PC-9 (cell line): ENCODE data around the gene MTURN. TPM values are rescaled to one million over a fixed set of nuclear protein-coding genes. Genes with fewer than 3 reads are reported as not detected.

Source experiments
- BruUV-seq: library from RNA; stranded (reverse); fragments of 400-500 nt; replicated peaks from 2 replicates; lab custom pipeline; 2021; lab: Mats Ljungman, UMichigan
- CTCF ChIA-PET: fragments of 300-600 bp; sonication (Branson Sonifier 250); formaldehyde crosslinking; loops from one replicate; lab custom pipeline; 2022; ENCODE audit warnings: antibody characterized with exemption; lab: Charles Lee
- POLR2A ChIA-PET: fragments of 300-600 bp; sonication (Branson Sonifier 250); formaldehyde crosslinking; loops from one replicate; lab custom pipeline; 2022; ENCODE audit warnings: antibody characterized with exemption; ENCODE audit not compliant: unreplicated experiment; lab: Charles Lee
- DNase-seq, 2 experiments: peaks; one replicate each; pipeline versions ENCODE4 v3.0.0 to v3.0.0-alpha.2; 2015 to 2022; ENCODE audit warnings: mixed read lengths in 1 of 2
- H2AFZ ChIP-seq: fragments of 200-600 bp; sonication (generic); 2 replicates; pipeline ENCODE4 v1.8.1; 2017; ENCODE audit warnings: antibody characterized with exemption
- H3F3A ChIP-seq: fragments of 200-600 bp; sonication (generic); 2 replicates; pipeline ENCODE4 v1.8.1; 2017; ENCODE audit warnings: antibody characterized with exemption, mild to moderate bottlenecking, low read depth; ENCODE audit not compliant: insufficient read depth
- H3K27ac ChIP-seq: fragments of 200-600 bp; sonication (generic); 2 replicates; pipeline ENCODE4 v1.6.1; 2016; ENCODE audit warnings: mixed run types
- H3K27me3 ChIP-seq: fragments of 200-600 bp; sonication (generic); 2 replicates; pipeline ENCODE4 v1.6.1; 2016; ENCODE audit warnings: low read depth, mixed run types; ENCODE audit not compliant: insufficient read depth
- H3K36me3 ChIP-seq: fragments of 200-600 bp; sonication (generic); 2 replicates; pipeline ENCODE4 v1.6.1; 2016; ENCODE audit warnings: low read depth, mixed run types
- H3K4me1 ChIP-seq: fragments of 200-600 bp; sonication (generic); replicated peaks from 2 replicates; pipeline ENCODE4 v1.6.1; 2016; ENCODE audit warnings: mixed run types; ENCODE audit not compliant: insufficient read depth
- H3K4me2 ChIP-seq: fragments of 200-600 bp; sonication (generic); 2 replicates; pipeline ENCODE4 v1.6.1; 2017; ENCODE audit warnings: mixed run types
- H3K4me3 ChIP-seq: fragments of 200-600 bp; sonication (generic); 2 replicates; pipeline ENCODE4 v1.6.1; 2016; ENCODE audit warnings: mixed run types
- H3K79me2 ChIP-seq: fragments of 200-600 bp; sonication (generic); 2 replicates; pipeline ENCODE4 v1.6.1; 2017; ENCODE audit warnings: low read depth, mixed run types
- H3K9me2 ChIP-seq: fragments of 200-600 bp; sonication (generic); 2 replicates; pipeline ENCODE4 v1.8.1; 2017; ENCODE audit warnings: mild to moderate bottlenecking; ENCODE audit not compliant: insufficient read depth
- H3K9me3 ChIP-seq: fragments of 200-600 bp; sonication (generic); 2 replicates; pipeline ENCODE4 v1.8.1; 2016; ENCODE audit warnings: low read depth; ENCODE audit not compliant: insufficient read depth
- H4K20me1 ChIP-seq: fragments of 200-600 bp; sonication (generic); 2 replicates; pipeline ENCODE4 v1.8.1; 2017; ENCODE audit not compliant: insufficient read depth
- CTCF ChIP-seq: fragments of 200-600 bp; sonication (generic); conservative IDR thresholded peaks from 2 replicates; pipeline ENCODE4 v1.6.1; 2017; ENCODE audit warnings: mixed run types, antibody characterized with exemption, mild to moderate bottlenecking, moderate library complexity
- EZH2 ChIP-seq: fragments of 200-600 bp; sonication (generic); IDR thresholded peaks from 2 replicates; pipeline ENCODE4 v1.8.0; 2017; ENCODE audit warnings: antibody characterized with exemption, low read depth
- intact Hi-C: fragments of 100-400 bp; cut with micrococcal nuclease; formaldehyde crosslinking; loops from one replicate; pipeline ENCODE4 v1.10.0; 2022; ENCODE audit not compliant: unreplicated experiment
- total RNA-seq: library from RNA; stranded (reverse); gene quantifications from 2 replicates; pipeline ENCODE4 v1.2.3, GENCODE V29; 2021

The MTURN gene
- total RNA-seq, 1 experiment from 2014 or later: 21.6 TPM

- Histone ChIP-seq H4K20me1 (peaks cover 5% of the 10 kb centered on the region; the same call in 1 of the 2 replicates), H3K27me3 (peaks cover 27% of the 10 kb centered on the region; the same call in 1 of the 2 replicates), H3K79me2 (no peaks in the 10 kb centered on the region), H3K9me2 (no peaks in the 10 kb centered on the region), H3K36me3 (no peaks in the 10 kb centered on the region), H2AFZ (no peak overlapping the region), H3K4me2 (no peak overlapping the region), H3K4me1 (peaks cover 43% of the 10 kb centered on the region), H3F3A (peaks cover 39% of the 10 kb centered on the region), H3K4me3 (no peak overlapping the region), H3K27ac (no peak overlapping the region), H3K9me3 (no peaks in the 10 kb centered on the region)
- no peak for TF ChIP-seq EZH2
- no peak for TF ChIP-seq CTCF
- POLR2A ChIA-PET: interaction anchor here (0.6 kb wide), 1 partner anchor 412 kb away, joined by 4 read pairs; no protein-coding TSS in a partner anchor
- CTCF ChIA-PET: no interaction called here
- no TSS peak for BruUV-seq
- intact Hi-C loops: loop anchor here (5.0 to 10.0 kb wide), 2 partner anchors 360 to 537 kb away; partner anchors contain the start of gene GGCT
- no peak for DNase-seq
These were observed 10.0 kb downstream of the MTURN start for GRCh38 chr7:30144657-30145306.

GRCh38 chr7:30145426-30145970 is 10.7 kb downstream of the MTURN start:
- Histone ChIP-seq H3K27me3 (peaks cover 27% of the 10 kb centered on the region; the same call in 1 of the 2 replicates), H3K4me1 (peaks cover 43% of the 10 kb centered on the region), H3K27ac (no peak overlapping the region), H3K4me3 (no peak overlapping the region), H3K9me2 (no peaks in the 10 kb centered on the region), H3K4me2 (no peak overlapping the region), H2AFZ (no peak overlapping the region), H3F3A (peaks cover 39% of the 10 kb centered on the region), H3K79me2 (no peaks in the 10 kb centered on the region), H3K36me3 (no peaks in the 10 kb centered on the region), H4K20me1 (peaks cover 5% of the 10 kb centered on the region; the same call in 1 of the 2 replicates), H3K9me3 (no peaks in the 10 kb centered on the region)
- CTCF ChIA-PET: no interaction called here
- POLR2A ChIA-PET: no interaction called here
- TF ChIP-seq EZH2 (no peak), CTCF (no peak)
- intact Hi-C loops: loop anchor here (10.0 kb wide), 1 partner anchor 359 kb away; the partner anchor contains the start of gene GGCT
- no TSS peak for BruUV-seq
- DNase-seq: no peak

- Histone ChIP-seq H2AFZ (no peak overlapping the region), H3K36me3 (no peaks in the 10 kb centered on the region), H3F3A (peaks cover 39% of the 10 kb centered on the region), H3K9me3 (no peaks in the 10 kb centered on the region), H3K9me2 (no peaks in the 10 kb centered on the region), H3K4me2 (no peak overlapping the region), H4K20me1 (peaks cover 5% of the 10 kb centered on the region; the same call in 1 of the 2 replicates), H3K4me1 (peaks cover 43% of the 10 kb centered on the region), H3K27me3 (peaks cover 27% of the 10 kb centered on the region; the same call in 1 of the 2 replicates), H3K79me2 (no peaks in the 10 kb centered on the region), H3K4me3 (no peak overlapping the region), H3K27ac (no peak overlapping the region)
- BruUV-seq: no TSS peak
- CTCF ChIA-PET: interaction anchor here (0.6 kb wide), 1 partner anchor 256 kb away, joined by 3 read pairs; no protein-coding TSS in a partner anchor
- TF ChIP-seq CTCF (no peak), EZH2 (no peak)
- intact Hi-C loops: loop anchor here (10.0 kb wide), 1 partner anchor 359 kb away; the partner anchor contains the start of gene GGCT
- no peak for DNase-seq
- POLR2A ChIA-PET: no interaction called here
These were observed 11.4 kb downstream of the MTURN start for GRCh38 chr7:30146127-30146612.
